ENCODE results near the gene ANO1. TPM values are rescaled to one million over a fixed set of nuclear protein-coding genes. Genes with fewer than 3 reads are reported as not detected.

Gene ANO1
- total RNA-seq, 4 donors from 2014 or later, result 25.3 to 107 (median 48.8) TPM

DNA sequence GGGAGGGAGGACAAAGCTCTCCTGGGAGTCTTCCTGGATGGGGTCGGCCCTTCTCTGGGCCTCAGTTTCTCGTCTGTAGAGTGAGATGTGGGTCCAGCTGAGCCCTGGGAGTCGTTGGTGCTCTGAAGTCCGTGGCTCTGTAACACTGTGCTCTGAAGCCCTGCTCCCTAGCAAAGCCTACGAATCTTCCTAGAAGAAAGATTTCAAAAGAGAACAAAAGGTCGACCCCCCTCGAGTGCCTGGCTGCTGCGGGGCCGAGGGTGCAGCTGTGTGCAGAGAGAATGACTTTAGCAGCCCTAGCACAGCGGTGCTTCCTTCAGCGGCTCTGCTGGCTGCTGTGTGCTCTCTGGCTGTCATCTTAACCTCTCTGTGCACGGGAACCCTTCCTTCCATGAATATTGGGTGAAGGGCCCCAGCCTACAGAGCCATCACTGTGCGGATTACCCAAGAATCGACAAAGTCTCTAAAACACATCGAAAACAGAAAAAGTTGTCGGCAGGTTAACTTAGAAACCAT lies 10.7 kb downstream of the ANO1 start:
- no peak overlapping the region for H3K4me3 ChIP-seq
- no peaks in the 10 kb centered on the region for H3K36me3 ChIP-seq
- TF ChIP-seq POLR2AphosphoS5 (IDR thresholded peaks at IDR 0.05), result no peak
- TF ChIP-seq EP300 (IDR thresholded peaks at IDR 0.05), result no peak
- TF ChIP-seq CTCF (IDR thresholded peaks at IDR 0.05), result no peak
- TF ChIP-seq POLR2A (IDR thresholded peaks at IDR 0.05; ENCODE audit: low read depth), result no peak
- WGBS, result 81% methylated on average over 16 of the region's 16 CpGs
- H3K9me3 ChIP-seq, result peaks cover 0 to 5% (median 0%) of the 10 kb centered on the region in 4 donors
- intact Hi-C loops (cut with DNase I), result no loop called here
- H3K27ac ChIP-seq (replicated peaks in 1 of 4), result no peak overlapping the region
- H3K4me1 ChIP-seq, result peaks cover 0 to 8% (median 1%) of the 10 kb centered on the region in 4 donors
- peaks cover 0 to 41% (median 0%) of the 10 kb centered on the region in 4 donors for H3K27me3 ChIP-seq
- DNase-seq (ENCODE audit: extremely low spot score), result no peak

DNA sequence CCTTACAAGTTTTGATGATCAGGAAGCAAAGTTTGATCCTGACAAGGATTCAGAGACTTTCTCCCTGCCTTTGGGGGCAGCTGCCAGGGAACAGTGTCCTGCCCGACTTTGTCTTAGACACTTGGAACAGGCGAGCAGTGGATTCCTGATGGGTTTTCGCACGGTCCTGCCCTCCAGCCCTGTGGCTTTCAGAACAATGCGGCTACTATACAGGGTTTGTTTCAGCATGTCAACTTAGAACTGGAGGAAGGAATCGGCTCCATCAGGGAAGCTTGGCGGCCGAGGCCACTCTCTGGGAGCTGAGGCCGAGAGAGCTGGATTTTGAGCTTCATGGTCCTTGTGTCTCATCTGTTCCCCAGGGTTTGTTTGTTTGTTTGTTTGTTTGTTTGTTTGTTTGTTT lies 11.5 kb downstream of the ANO1 start:
- Histone ChIP-seq H3K4me3 (no peak overlapping the region), H3K27me3 (peaks cover 0 to 39% (median 0%) of the 10 kb centered on the region in 4 donors), H3K27ac (replicated peaks in 1 of 4) (no peak overlapping the region), H3K9me3 (peaks cover 0 to 5% (median 0%) of the 10 kb centered on the region in 4 donors), H3K4me1 (peaks cover 0 to 8% (median 1%) of the 10 kb centered on the region in 4 donors), H3K36me3 (no peaks in the 10 kb centered on the region)
- no peak for DNase-seq (ENCODE audit: extremely low spot score)
- 69% methylated on average over 5 of the region's 9 CpGs for WGBS
- no peak for TF ChIP-seq CTCF (IDR thresholded peaks at IDR 0.05)
- TF ChIP-seq EP300 (IDR thresholded peaks at IDR 0.05), result no peak
- no peak for TF ChIP-seq POLR2A (IDR thresholded peaks at IDR 0.05; ENCODE audit: low read depth)
- TF ChIP-seq POLR2AphosphoS5 (IDR thresholded peaks at IDR 0.05), result no peak
- intact Hi-C loops (cut with DNase I), result no loop called here

DNA sequence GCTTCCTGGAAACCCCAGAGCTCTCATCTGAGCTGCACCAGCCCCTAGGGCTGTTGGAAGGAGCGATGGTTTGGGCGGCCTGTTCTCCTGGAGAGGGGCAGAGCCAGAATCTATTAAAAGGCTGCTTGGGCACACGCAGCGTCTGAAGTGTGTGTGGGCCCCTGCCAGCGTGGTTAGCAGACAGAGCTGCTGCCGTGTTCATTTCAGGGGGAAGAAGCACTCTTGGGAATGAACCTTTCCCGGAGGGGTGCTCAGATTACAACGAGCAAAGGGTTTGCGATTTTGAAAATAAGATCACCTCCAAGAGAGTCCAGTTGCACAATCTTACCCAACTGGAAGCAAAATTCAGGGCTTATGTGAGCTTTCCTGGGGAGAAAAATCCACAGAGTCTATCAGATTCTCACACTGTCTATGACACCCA lies 12.9 kb downstream of the ANO1 start:
- no peak for DNase-seq (ENCODE audit: extremely low spot score)
- peaks cover 0 to 8% (median 1%) of the 10 kb centered on the region in 4 donors for H3K4me1 ChIP-seq
- 62% methylated on average over 8 of the region's 9 CpGs for WGBS
- no peak for TF ChIP-seq CTCF (IDR thresholded peaks at IDR 0.05)
- no peak for TF ChIP-seq EP300 (IDR thresholded peaks at IDR 0.05)
- TF ChIP-seq POLR2AphosphoS5 (IDR thresholded peaks at IDR 0.05), result no peak
- TF ChIP-seq POLR2A (IDR thresholded peaks at IDR 0.05; ENCODE audit: low read depth), result no peak
- peaks cover 0 to 26% (median 0%) of the 10 kb centered on the region in 4 donors for H3K27me3 ChIP-seq
- H3K36me3 ChIP-seq, result no peaks in the 10 kb centered on the region
- intact Hi-C loops (cut with DNase I), result no loop called here
- peaks cover 0 to 5% (median 0%) of the 10 kb centered on the region in 4 donors for H3K9me3 ChIP-seq
- no peak overlapping the region for H3K4me3 ChIP-seq
- no peak overlapping the region for H3K27ac ChIP-seq (replicated peaks in 1 of 4)

GRCh38 chr11:70091638-70092037 lies 13.5 kb downstream of the ANO1 start:
- whole genome bisulfite sequencing, result 81% methylated on average over 5 of the region's 8 CpGs
- Histone ChIP-seq H3K27me3 (peaks cover 0 to 21% (median 0%) of the 10 kb centered on the region in 4 donors), H3K4me3 (no peak overlapping the region), H3K9me3 (peaks cover 0 to 5% (median 0%) of the 10 kb centered on the region in 4 donors), H3K27ac (replicated peaks in 1 of 4) (no peak overlapping the region), H3K4me1 (peaks cover 0 to 8% (median 1%) of the 10 kb centered on the region in 4 donors), H3K36me3 (no peaks in the 10 kb centered on the region)
- DNase-seq (ENCODE audit: extremely low spot score), result no peak
- intact Hi-C loops (cut with DNase I), result no loop called here
- TF ChIP-seq CTCF (IDR thresholded peaks at IDR 0.05), result no peak
- no peak for TF ChIP-seq POLR2A (IDR thresholded peaks at IDR 0.05; ENCODE audit: low read depth)
- no peak for TF ChIP-seq EP300 (IDR thresholded peaks at IDR 0.05)
- TF ChIP-seq POLR2AphosphoS5 (IDR thresholded peaks at IDR 0.05), result no peak

Data from esophagus muscularis mucosa (tissue), 4 donors.